IPS-11a (cell line): Measurements from ENCODE around the gene DMD.

ENCODE experiments used
- H3K4me3 ChIP-seq: one replicate; pipeline ENCODE4 v1.5.1; 2013; ENCODE audit warnings: low read depth, low read length, control low read depth

Gene DMD

DNA sequence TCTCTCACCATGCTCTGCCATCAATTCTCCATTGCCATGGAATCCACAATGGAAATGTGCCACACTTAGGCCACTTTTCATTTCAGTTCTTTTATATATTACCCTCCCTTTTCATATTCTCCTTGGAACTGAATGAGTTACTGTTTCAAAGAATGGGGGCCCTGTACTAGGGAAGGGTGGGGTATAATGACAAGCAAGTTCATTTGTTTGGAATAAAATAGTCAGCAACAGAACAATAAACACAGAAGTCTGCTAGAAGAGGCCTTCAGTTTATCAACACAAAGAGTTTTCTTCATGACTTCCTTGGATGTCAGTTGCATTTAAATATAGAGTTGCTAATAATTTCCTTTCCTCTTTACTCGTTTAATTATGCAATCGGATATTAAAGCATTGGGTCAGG lies 1661.2 kb downstream of the DMD start:
- H3K4me3 ChIP-seq: no peak overlapping the region

DNA sequence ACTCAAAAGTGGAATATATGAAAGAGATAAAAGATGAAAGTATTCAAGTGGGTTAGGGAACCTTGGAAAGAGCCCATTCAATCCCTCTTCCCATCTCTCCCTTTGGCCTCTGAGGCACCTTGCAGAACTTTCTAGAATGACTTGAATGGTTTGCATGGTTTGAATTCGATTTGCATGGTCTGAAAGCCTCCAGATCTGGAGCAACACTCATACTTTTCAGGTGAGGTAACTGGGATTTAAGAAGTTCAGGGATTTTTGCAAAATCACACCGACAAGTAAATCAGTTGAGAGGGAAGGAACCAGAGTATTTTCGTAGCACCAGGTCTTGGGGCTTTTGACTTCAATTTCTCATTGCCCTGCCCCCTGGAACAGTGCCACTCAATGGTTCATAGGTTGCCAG lies 1663.5 kb downstream of the DMD start:
- no peak overlapping the region for H3K4me3 ChIP-seq

DNA sequence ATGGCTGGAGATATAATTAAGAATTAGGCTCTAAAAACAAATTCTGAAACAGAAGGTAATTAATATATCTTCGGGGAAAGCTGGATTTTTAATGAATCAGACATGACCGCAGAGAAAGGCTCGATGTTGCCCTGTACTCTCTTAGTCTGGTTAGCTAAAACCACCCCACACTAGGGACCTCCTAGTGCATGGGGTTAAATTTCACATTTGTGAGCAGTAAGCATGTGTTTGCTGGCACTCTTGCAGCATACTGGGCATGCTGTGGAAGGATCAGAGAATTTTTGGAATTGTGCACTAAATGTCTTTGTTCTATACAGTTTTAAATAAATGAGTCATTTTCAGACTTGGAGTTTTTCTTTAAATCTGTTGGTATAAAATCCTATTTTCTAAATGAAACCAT lies 1663.9 kb downstream of the DMD start:
- H3K4me3 ChIP-seq: no peak overlapping the region

DNA sequence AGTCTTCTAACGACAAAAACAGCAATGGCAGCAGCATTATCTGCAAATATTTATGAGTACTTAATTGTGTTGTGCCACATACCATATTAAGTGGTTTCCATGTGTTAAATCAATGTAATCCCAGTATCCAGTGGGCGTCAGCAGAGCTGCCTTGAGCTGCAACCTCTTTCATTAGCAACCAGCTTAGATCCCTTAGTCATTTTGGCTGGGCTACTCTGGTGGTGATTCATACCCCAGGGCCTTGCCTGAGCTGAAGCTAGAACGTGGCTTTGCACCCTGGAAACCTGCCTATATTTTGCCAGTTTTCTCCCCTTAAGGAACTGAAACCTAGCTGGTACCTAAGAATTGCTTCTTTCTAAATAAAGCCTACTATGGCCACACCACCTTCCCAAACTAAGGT lies 1665.2 kb downstream of the DMD start:
- no peak overlapping the region for H3K4me3 ChIP-seq

DNA sequence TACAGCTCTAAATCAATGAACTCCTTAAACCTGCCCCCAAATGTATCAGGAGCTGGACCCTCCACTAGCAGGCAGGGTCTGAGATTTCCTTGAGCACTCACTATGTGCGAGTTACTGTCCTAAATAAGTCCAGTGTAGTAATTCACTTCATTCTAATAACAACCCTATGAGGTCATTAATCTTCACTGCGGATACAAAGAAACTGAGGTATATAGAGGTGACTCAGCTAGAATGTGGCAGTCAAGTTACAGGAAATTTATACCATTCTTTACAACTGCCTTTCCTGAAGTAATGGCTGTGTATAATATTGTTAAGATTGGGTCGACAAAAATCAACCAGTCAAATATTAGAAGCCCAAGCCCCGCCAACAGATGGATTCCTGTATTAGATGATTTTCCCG lies 1665.6 kb downstream of the DMD start:
- H3K4me3 ChIP-seq: no peak overlapping the region

DNA sequence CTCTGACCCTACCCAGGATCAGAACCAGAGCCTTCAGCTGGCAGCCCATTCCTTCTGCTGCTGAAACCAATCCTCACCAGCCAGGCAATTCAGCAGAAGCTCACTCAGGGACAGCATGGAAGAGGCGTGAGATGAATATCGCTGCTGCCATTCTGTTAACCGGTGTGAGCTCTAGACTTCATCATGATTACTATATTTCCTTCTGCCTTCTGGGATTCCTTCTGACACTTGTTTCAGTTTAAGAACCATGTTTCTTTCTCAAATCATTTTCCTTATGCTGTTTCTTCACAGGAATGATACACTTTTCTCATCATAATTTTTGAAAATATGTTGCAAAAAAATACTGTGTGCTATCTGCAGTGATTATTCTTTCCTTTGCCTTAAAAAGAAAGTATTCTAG lies 1666.2 kb downstream of the DMD start:
- H3K4me3 ChIP-seq: no peak overlapping the region

DNA sequence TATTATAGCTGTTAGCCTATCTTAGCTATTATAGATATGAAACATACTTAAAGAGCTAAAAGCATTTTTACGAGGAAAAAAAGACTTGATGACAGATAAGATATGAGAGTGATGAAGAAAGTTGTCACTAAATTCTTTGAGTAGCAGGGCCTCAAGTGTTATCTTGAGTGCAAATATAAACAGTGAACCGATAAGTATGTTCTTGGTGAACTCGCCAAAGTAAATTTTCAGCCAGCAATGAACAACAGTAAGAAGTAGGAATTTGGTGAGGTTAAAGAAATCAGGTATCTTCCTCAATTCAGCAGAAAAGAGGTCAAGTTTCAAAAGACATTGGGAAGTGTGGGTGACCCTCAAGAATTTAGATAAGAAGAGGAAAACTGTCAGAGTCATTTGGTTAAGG lies 1667.7 kb downstream of the DMD start:
- no peak overlapping the region for H3K4me3 ChIP-seq

DNA sequence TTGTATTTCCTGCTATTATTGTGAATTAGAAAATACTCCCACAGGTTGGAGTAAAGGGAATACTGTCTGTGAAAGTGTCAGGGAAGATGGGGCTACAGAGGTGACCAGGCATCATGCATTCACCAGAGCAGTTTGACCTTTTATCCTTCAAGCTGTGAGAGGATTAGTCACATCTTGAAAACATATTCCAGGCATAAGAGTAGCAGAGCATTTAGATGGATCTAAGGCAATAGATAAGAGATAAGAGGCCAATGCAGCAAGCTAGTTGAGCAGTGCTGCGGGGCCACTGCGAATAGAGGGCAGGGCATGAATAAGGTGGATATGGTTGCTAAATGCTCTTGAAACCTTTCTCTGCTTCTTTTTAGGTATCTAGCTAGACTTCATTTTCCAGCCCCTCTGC lies 1668.8 kb downstream of the DMD start:
- H3K4me3 ChIP-seq: no peak overlapping the region

DNA sequence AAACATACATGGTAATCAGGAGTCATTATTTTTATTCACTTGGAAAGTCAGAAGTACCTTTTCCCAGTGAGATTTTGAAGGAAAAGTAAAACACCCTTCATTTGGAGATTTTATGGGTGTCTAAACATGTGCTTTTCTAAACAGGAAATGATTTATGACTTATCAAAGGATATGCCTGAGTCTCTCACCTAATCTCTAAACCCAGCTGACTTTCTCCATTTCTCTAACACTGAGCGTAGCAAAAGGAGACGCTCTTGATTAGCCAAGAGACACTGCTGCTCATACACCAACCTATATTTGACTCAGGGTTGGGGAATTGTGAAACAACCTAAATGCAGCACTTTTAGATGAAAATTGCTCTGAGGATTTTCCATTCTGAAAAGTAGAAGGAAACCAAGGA lies 1671.0 kb downstream of the DMD start:
- H3K4me3 ChIP-seq: no peak overlapping the region

DNA sequence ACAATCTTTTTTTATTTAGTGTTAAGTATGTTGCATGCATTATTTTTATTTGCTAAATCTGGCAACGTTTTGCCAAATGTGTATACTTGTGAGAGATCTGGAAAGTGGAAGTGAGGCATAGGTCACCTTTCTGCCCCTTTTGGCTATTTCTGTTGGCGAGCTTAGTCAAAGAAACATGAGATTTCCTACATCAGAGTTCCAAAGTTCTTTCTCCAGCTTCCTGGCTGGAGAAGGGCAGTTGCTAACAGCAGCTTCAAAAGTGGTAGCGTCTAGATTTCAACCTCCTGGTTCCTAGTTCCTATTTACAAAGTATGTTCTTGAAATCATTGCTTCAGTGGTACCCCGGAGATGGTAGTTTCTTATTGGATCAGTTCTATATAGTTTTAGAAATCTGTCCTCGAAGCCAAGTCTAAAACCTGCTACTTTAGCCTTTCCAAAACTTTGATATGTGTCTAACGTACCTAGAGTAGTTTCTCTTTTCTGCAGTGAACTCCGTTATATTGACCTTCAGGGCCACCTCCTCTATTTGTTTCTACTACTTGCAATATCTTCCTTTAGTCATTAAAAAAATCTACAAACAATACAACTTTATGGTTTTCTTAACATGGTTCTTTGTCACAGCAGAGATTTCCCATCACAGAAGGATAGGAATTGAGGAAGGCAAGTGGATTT lies 1683.8 kb downstream of the DMD start:
- H3K4me3 ChIP-seq: no peak overlapping the region

DNA sequence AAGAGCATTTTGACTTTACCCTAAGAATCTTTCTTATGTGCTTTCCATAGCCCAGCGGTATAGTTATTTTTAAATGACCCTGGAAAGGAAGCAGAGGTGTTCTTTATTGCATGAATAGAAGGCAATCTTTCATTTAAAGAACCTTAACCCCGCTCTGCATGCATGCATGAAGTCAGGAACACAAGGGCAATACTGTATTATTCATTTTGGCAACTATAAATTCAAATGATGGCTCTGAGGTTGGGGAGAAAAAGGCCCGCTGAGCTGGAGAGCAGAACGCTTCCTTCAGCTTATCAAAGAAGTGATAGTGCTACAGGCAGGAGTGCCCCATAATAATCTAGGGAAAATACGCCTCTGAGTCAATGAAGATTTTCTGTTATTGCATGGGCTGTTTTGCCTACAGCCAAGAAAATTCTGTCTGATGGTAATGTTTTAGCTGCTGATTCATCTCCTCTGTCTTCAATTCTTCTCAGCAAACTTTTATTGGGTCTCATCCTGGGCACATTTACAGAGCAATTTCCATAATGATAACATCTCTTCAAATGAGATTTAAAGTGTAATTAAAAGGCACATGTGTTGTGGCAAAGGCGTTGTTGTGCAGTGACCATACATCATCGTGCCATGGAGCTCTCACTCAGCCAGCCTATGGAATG lies 1687.3 kb downstream of the DMD start:
- H3K4me3 ChIP-seq: no peak overlapping the region

DNA sequence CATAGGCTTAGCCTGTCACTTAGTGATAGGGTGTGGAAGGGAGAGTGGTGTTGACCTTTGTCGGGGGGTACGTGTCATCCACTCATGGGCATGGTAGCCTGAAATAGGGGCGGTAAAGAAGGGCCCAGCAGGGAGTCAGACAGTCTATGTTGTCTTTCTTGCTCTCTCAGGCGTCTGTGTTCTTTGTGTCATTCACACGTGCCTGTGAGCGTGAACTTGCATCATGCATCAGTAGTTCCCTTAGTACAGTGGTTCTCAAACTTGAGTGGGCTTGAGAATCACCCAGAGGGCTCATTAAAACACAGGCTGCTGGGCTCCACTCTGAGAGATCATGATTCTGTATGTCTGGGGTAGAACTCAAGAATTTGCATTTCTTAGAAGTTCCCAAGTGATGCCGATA lies 1688.6 kb downstream of the DMD start:
- no peak overlapping the region for H3K4me3 ChIP-seq

DNA sequence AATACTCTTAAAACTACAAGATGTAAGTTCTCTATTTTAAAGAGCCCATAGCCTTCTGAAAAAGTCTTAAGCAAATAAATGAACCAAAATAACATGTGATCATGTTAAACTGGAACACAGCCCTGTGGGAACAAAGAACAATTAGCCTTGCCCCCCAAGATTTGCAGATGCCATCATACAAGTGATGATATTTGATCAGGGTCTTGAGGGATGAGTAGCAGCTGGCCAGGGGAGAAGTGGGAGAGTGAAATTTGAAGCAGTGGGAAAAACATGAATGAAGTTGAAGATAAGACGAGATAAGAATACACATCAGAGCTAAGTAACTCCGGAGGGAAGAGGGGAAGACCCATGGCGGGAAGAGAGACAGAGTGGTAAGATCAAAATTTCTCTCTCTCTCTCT lies 1689.4 kb downstream of the DMD start:
- no peak overlapping the region for H3K4me3 ChIP-seq

DNA sequence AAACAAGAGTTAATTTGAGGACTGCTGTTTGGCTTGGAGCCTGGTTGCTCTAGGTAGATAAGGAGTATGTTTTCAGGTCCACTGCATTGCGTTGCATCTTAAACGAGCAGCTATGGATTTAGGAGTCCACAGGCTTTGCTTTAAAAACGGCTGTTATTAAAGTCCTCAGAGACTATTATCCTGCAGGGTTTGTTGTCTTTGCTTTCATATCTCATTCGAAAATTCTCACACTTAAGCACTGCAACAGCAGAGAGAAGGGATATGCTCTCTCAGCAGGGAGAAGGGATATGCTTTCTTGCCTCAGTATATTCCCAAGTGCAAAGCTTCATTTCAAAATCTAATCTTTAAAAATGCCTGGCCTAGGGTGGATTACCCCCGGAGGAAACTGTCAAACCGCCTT lies 1694.8 kb downstream of the DMD start:
- no peak overlapping the region for H3K4me3 ChIP-seq

DNA sequence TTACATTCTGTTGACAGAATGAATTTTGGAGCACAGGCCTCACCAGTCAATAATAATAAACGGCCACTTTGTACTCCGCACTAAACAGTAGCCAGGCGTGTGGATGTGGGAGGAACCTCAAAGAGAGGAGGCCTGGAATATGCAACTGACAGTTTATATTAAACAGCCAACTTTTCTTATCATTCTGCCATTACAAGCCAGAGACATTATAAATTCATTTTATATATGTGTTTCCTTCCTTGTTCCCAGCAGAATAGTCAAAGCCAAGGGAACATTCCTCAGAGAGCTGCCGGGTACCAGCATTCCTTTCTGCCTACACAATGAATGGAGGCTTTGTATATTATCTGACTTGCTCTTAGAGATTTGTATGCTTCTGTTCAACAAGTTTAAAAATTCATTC lies 1703.0 kb downstream of the DMD start:
- H3K4me3 ChIP-seq: no peak overlapping the region

DNA sequence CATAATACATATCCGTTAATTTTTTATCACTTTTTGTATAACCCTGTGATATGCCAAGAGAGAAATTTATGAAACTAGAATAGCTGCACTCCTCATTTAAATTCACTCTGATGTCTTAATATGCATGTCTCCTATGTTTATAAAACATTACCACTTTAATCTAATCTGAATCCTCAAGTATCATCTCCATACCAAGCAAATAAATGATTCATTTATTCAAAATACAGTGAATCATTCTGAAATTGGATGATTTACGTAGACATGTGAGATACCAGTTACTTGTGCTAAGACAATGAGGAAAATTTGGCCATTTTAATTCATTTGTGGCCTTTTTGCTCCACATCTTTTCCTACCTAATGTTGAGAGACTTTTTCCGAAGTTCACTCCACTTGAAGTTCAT lies 1704.4 kb downstream of the DMD start:
- H3K4me3 ChIP-seq: no peak overlapping the region

DNA sequence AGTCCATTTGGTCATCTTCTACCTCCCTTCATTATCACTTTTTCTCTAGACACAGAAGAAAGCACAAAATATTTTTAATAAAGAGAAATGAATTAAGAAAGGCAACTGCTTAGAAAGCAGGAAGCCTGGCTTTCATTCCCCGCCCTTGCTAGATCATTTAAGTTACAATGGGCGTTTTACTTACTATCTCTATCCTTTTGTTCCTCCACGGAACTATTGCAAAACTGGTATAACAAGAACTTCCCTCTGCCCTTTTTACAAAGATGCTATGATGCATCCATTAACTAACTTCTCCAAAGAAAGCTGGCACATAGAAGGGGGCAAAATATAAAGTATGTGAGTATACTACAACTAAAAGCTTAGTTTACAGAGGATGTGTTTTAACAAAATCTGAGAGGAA lies 1705.0 kb downstream of the DMD start:
- H3K4me3 ChIP-seq: no peak overlapping the region

DNA sequence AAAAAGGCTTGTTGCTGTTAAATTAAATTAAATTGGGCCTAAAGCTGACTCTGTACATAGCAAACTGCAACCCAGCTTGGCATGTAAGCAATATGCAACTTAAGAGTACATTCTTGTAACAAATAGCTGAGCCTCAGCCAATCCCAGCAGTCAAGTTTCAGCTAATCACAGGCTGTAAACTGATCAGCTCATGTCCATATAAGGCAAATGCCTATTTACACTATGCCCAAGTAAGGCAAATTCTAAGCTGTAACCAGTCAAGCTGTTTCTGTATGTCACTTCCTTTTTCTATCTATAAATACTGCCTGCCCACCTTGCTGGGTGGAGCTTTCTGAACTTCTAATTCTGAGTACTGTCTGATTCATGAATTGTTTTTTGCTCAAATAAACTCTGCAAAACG lies 1710.4 kb downstream of the DMD start:
- no peak overlapping the region for H3K4me3 ChIP-seq

DNA sequence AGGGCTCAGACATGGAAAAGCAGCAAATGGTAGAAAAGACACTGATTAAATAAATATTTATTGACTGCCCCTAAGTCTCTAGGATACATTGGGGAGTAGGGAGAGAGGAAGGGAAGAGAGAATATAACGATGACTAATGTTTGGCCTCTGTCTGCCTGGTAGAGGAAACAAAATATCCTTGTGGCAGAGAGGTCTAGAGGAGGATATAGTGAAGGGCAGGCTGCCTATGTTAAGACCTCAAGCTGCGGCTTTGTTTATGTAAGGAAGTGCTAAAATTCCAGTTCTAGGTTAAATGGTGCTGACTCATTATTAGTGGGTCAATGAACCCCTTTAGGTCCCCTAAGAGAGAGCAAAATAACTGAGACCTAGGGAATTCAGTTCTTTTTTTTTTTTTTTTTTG lies 1712.2 kb downstream of the DMD start:
- no peak overlapping the region for H3K4me3 ChIP-seq

DNA sequence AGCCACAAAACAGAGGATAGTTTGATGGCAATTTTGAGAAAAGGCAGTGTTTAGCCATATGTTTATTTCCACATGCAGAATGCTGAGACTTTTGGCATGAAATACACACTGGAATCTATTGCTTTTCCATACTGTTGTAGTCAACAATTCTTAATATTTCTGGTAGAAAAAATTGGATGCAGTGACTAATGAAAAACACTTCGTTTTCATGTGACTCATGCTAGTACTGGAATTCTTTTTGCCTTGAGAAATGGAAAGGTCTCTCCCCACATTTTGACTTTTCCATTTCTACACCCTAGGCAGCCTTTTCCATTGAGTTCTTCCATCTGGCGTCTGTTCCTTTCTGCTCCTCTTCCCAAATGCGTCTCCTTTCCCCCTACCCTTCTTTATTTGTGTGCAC lies 1714.3 kb downstream of the DMD start:
- H3K4me3 ChIP-seq: no peak overlapping the region

DNA sequence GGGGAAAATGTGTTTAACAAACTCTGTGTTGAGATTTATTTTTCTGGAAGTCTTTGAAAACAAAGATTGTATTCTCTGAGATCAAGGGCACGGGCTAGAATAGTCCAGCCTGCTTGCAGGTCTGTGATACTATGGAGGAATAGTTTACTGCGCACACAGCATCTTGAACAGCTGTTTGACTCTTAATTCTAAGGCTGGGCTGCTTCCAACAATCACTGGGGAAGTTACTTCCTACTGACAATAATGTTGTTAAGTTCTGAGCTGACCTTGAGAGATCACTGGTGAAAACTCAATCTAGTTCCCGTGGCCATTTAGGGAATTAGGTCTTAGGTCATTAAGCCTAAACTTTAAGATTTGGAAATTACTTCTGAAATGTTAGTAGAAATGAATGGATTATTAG lies 1723.4 kb downstream of the DMD start:
- no peak overlapping the region for H3K4me3 ChIP-seq

DNA sequence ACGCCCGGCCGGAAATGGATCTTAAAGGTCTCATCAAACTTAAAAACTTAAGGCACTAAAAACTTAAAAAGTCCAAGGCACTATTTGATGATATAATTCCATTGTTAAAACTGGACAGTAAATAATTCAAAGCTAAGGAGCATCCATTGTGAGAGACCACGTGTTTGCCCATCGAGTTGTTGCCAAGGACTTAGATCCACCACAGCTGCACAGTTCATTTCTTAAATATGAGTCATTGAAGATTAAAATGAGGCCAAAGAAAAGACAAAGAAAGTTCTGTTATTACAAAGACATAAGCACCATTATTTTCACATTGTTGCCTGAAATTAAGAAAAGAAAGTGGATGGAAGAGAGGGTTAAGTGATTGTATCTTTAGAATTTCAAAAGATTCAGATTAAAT lies 1728.0 kb downstream of the DMD start:
- no peak overlapping the region for H3K4me3 ChIP-seq

DNA sequence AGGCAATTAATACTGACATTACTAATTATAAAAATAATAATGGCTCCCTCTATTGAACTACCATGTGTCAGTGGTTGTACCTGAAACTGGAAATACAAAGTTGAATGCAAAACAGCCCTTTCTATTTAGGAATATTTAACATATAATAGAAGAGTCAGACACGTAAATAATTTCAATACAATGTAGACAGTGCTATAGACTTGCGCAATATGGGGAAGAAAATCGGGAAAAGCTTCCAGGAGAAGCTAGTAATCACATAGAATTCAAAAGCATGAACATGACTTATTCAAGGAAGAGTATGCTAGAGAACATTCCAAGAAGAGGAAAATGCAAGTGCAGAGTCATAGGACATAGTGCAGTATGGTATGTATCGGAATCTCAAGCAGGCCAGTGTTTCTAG lies 1730.7 kb downstream of the DMD start:
- H3K4me3 ChIP-seq: no peak overlapping the region
